SU-DHL-6 (cell line): Measurements from ENCODE around the gene ALS2.

ENCODE experiments used
- H2AFZ ChIP-seq: fragments of 200-600 bp; sonication (generic); 2 replicates; pipeline ENCODE4 v1.6.1; 2014; ENCODE audit warnings: low read depth, mild to moderate bottlenecking, moderate library complexity, mixed read lengths, antibody characterized with exemption, low read length; ENCODE audit not compliant: severe bottlenecking
- H3F3A ChIP-seq: fragments of 200-600 bp; shearing (Covaris generic); 2 replicates; pipeline ENCODE4 v1.6.0; 2016; ENCODE audit warnings: antibody characterized with exemption, mild to moderate bottlenecking; ENCODE audit not compliant: insufficient read depth
- H3K27ac ChIP-seq: fragments of 200-600 bp; sonication (generic); 2 replicates; pipeline ENCODE4 v1.5.1; 2016; ENCODE audit warnings: low read depth, mild to moderate bottlenecking, low read length, moderate library complexity, mixed read lengths
- H3K27me3 ChIP-seq: fragments of 200-600 bp; sonication (generic), shearing (Covaris generic); 2 replicates; pipeline ENCODE4 v1.6.0; 2014; ENCODE audit warnings: mild to moderate bottlenecking, low read length
- H3K36me3 ChIP-seq: fragments of 200-600 bp; sonication (generic); 2 replicates; pipeline ENCODE4 v1.6.1; 2014; ENCODE audit warnings: mild to moderate bottlenecking, low read length, mixed read lengths
- H3K4me2 ChIP-seq: fragments of 300-600, 200-600 bp; shearing (Covaris generic), sonication (generic); 2 replicates; pipeline ENCODE4 v1.6.0; 2014; ENCODE audit warnings: low read length, low read depth, mild to moderate bottlenecking; ENCODE audit not compliant: poor library complexity, severe bottlenecking
- H3K4me3 ChIP-seq: fragments of 200-600 bp; sonication (generic); 2 replicates; pipeline ENCODE4 v1.5.1; 2014; ENCODE audit warnings: antibody characterized with exemption, low read length, mild to moderate bottlenecking, mixed read lengths; ENCODE audit not compliant: insufficient read depth, poor library complexity, severe bottlenecking
- H3K79me2 ChIP-seq: fragments of 200-600 bp; sonication (generic); 2 replicates; pipeline ENCODE4 v1.6.1; 2014; ENCODE audit warnings: mild to moderate bottlenecking, low read length, moderate library complexity; ENCODE audit not compliant: insufficient read depth
- H3K9ac ChIP-seq: fragments of 200-600 bp; sonication (generic); 2 replicates; pipeline ENCODE4 v1.7.0; 2014; ENCODE audit warnings: mild to moderate bottlenecking, low read length
- H3K9me2 ChIP-seq: fragments of 200-600 bp; sonication (generic); replicated peaks from 2 replicates; pipeline ENCODE4 v1.6.1; 2014; ENCODE audit warnings: low read length; ENCODE audit not compliant: insufficient read depth
- H3K9me3 ChIP-seq: fragments of 200-600 bp; sonication (generic); 2 replicates; pipeline ENCODE4 v1.6.1; 2014; ENCODE audit warnings: low read length, mixed read lengths; ENCODE audit not compliant: insufficient read depth
- H4K20me1 ChIP-seq: fragments of 200-600 bp; sonication (generic); 2 replicates; pipeline ENCODE4 v1.6.1; 2014; ENCODE audit warnings: low read depth, mild to moderate bottlenecking, antibody characterized with exemption, low read length, moderate library complexity, mixed read lengths
- CTCF ChIP-seq: fragments of 200-600 bp; sonication (generic); IDR thresholded peaks from one replicate; pipeline ENCODE4 v1.5.1; 2017; ENCODE audit warnings: antibody characterized with exemption, mild to moderate bottlenecking, low read length, moderate library complexity; ENCODE audit not compliant: insufficient read depth, poor library complexity, severe bottlenecking
- EZH2phosphoT487 ChIP-seq: fragments of 200-600 bp; sonication (generic), shearing (Covaris generic); conservative IDR thresholded peaks from 2 replicates; pipeline ENCODE4 v1.6.1; 2018; ENCODE audit warnings: mild to moderate bottlenecking, antibody characterized with exemption, low read length, moderate library complexity, mixed read lengths

ALS2 gene

GRCh38 chr2:201824212-201824611 is 43.5 kb upstream of the ALS2 start:
- Histone ChIP-seq H3K4me2 (no peak overlapping the region), H3K27me3 (no peaks in the 10 kb centered on the region), H3K4me3 (no peak overlapping the region), H3K36me3 (no peaks in the 10 kb centered on the region), H3K9me2 (no peaks in the 10 kb centered on the region), H2AFZ (no peak overlapping the region), H3K9me3 (no peaks in the 10 kb centered on the region), H3F3A (no peaks in the 10 kb centered on the region), H4K20me1 (no peaks in the 10 kb centered on the region; the same call in 1 of the 2 replicates), H3K27ac (no peak overlapping the region), H3K9ac (no peak overlapping the region), H3K79me2 (no peaks in the 10 kb centered on the region)
- TF ChIP-seq CTCF, result no peak

GRCh38 chr2:201821080-201821479 is 40.3 kb upstream of the ALS2 start:
- H3K4me2 ChIP-seq, result no peak overlapping the region
- H3K4me3 ChIP-seq, result no peak overlapping the region
- H3K36me3 ChIP-seq, result no peaks in the 10 kb centered on the region
- H3K9ac ChIP-seq, result no peak overlapping the region
- H3K79me2 ChIP-seq, result no peaks in the 10 kb centered on the region
- TF ChIP-seq CTCF (no peak), EZH2phosphoT487 (no peak)
- H2AFZ ChIP-seq, result no peak overlapping the region
- no peaks in the 10 kb centered on the region for H3K9me3 ChIP-seq
- no peaks in the 10 kb centered on the region for H3F3A ChIP-seq
- no peaks in the 10 kb centered on the region for H3K9me2 ChIP-seq
- H4K20me1 ChIP-seq, result no peaks in the 10 kb centered on the region; the same call in 1 of the 2 replicates
- H3K27ac ChIP-seq, result no peak overlapping the region
- H3K27me3 ChIP-seq, result no peaks in the 10 kb centered on the region

- Histone ChIP-seq H3K27me3 (no peaks in the 10 kb centered on the region), H3K79me2 (no peaks in the 10 kb centered on the region), H3K4me2 (no peak overlapping the region), H3K27ac (no peak overlapping the region), H3K4me3 (no peak overlapping the region), H3K9ac (no peak overlapping the region), H3K9me2 (no peaks in the 10 kb centered on the region), H3K9me3 (no peaks in the 10 kb centered on the region), H4K20me1 (no peaks in the 10 kb centered on the region; the same call in 1 of the 2 replicates), H2AFZ (no peak overlapping the region), H3K36me3 (no peaks in the 10 kb centered on the region), H3F3A (no peaks in the 10 kb centered on the region)
- TF ChIP-seq CTCF (no peak), EZH2phosphoT487 (no peak)
These were observed 39.8 kb upstream of the ALS2 start for GRCh38 chr2:201820383-201821007.
